GM23338 (cell line): Measurements from ENCODE around the gene BNC2.

Experiments
- CREB1 ChIP-seq: fragments of 250-450 bp; sonication (Bioruptor Pico); IDR thresholded peaks from 2 replicates; pipeline ENCODE4 v1.5.0; 2020; ENCODE audit warnings: low read depth, mild to moderate bottlenecking, moderate library complexity
- EZH2 ChIP-seq: fragments of 200-600 bp; sonication (generic); IDR thresholded peaks from one replicate; pipeline ENCODE4 v1.8.0; 2017; ENCODE audit warnings: antibody characterized with exemption, mild to moderate bottlenecking, low read depth; ENCODE audit not compliant: unreplicated experiment
- EZH2phosphoT487 ChIP-seq: fragments of 200-600 bp; sonication (generic); IDR thresholded peaks from one replicate; pipeline ENCODE4 v1.8.1; 2018; ENCODE audit warnings: antibody characterized with exemption; ENCODE audit not compliant: unreplicated experiment
- JUNB ChIP-seq: IDR thresholded peaks from one replicate; pipeline ENCODE4 v1.6.1; 2016; ENCODE audit warnings: antibody characterized with exemption; ENCODE audit not compliant: unreplicated experiment
- NANOG ChIP-seq: IDR thresholded peaks from 2 replicates; pipeline ENCODE4 v1.6.1; 2016; ENCODE audit warnings: antibody characterized with exemption, borderline replicate concordance
- POLR2AphosphoS5 ChIP-seq: IDR thresholded peaks from 2 replicates; pipeline ENCODE4 v1.6.1; 2016; ENCODE audit warnings: antibody characterized with exemption, low read depth
- STAT1 ChIP-seq: IDR thresholded peaks from one replicate; pipeline ENCODE4 v1.6.1; 2016; ENCODE audit warnings: antibody characterized with exemption; ENCODE audit not compliant: unreplicated experiment
- ZNF114 ChIP-seq: fragments of 250-450 bp; sonication (Bioruptor Pico); IDR thresholded peaks from 2 replicates; pipeline ENCODE4 v1.5.0; 2020; ENCODE audit warnings: mild to moderate bottlenecking, moderate library complexity
- ZNF331 ChIP-seq: fragments of 250-450 bp; sonication (Bioruptor Pico); IDR thresholded peaks from 2 replicates; pipeline ENCODE4 v1.5.0; 2020; ENCODE audit warnings: low read depth, mild to moderate bottlenecking, moderate library complexity
- ZNF462 ChIP-seq: fragments of 250-450 bp; sonication (Bioruptor Pico); IDR thresholded peaks from 2 replicates; pipeline ENCODE4 v1.5.0; 2020; ENCODE audit warnings: mild to moderate bottlenecking, moderate library complexity
- TF ChIP-seq, protein P1 (sequence below), 2 experiments: fragments of 200-600 bp in 1 of 2; sonication (generic) in 1 of 2; conservative IDR thresholded peaks; 2 replicates each; pipeline versions ENCODE4 v1.5.1 to v1.6.1; 2016 to 2017; ENCODE audit warnings: antibody characterized with exemption in 2 of 2, low read depth in 2 of 2, mild to moderate bottlenecking in 2 of 2, moderate library complexity in 1 of 2
- TF ChIP-seq, protein P2 (sequence below): IDR thresholded peaks from one replicate; pipeline ENCODE4 v1.6.1; 2018; ENCODE audit warnings: antibody characterized with exemption; ENCODE audit not compliant: unreplicated experiment
- TF ChIP-seq, protein P3 (sequence below): IDR thresholded peaks from 2 replicates; pipeline ENCODE4 v1.6.1; 2016; ENCODE audit warnings: antibody characterized with exemption

DNA sequence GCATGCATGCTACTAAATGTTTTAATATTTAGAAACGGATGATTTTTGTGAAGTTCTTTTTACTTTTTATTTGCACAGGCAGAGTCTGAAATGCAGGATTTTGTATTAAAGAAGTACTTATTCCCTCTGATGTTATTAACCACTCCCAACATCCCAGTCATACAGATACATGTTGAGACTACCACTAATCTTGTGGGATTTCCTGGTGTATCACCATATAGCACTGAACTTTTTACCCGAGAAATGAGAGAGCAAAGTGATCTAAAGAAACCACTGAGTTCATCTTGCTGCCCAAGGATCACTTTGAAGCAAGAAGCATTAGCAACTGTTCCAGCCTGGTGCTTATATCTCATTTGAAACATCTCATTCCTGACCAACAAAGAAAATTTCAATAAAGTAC is 443.8 kb downstream of the BNC2 start:
- TF ChIP-seq, protein P1, sequence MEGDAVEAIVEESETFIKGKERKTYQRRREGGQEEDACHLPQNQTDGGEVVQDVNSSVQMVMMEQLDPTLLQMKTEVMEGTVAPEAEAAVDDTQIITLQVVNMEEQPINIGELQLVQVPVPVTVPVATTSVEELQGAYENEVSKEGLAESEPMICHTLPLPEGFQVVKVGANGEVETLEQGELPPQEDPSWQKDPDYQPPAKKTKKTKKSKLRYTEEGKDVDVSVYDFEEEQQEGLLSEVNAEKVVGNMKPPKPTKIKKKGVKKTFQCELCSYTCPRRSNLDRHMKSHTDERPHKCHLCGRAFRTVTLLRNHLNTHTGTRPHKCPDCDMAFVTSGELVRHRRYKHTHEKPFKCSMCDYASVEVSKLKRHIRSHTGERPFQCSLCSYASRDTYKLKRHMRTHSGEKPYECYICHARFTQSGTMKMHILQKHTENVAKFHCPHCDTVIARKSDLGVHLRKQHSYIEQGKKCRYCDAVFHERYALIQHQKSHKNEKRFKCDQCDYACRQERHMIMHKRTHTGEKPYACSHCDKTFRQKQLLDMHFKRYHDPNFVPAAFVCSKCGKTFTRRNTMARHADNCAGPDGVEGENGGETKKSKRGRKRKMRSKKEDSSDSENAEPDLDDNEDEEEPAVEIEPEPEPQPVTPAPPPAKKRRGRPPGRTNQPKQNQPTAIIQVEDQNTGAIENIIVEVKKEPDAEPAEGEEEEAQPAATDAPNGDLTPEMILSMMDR (conservative IDR thresholded peaks at IDR 0.05; ENCODE audit: low read depth in 2 of 2), result no peak
- TF ChIP-seq STAT1, result no peak
- TF ChIP-seq POLR2AphosphoS5, result no peak
- TF ChIP-seq, protein P2, sequence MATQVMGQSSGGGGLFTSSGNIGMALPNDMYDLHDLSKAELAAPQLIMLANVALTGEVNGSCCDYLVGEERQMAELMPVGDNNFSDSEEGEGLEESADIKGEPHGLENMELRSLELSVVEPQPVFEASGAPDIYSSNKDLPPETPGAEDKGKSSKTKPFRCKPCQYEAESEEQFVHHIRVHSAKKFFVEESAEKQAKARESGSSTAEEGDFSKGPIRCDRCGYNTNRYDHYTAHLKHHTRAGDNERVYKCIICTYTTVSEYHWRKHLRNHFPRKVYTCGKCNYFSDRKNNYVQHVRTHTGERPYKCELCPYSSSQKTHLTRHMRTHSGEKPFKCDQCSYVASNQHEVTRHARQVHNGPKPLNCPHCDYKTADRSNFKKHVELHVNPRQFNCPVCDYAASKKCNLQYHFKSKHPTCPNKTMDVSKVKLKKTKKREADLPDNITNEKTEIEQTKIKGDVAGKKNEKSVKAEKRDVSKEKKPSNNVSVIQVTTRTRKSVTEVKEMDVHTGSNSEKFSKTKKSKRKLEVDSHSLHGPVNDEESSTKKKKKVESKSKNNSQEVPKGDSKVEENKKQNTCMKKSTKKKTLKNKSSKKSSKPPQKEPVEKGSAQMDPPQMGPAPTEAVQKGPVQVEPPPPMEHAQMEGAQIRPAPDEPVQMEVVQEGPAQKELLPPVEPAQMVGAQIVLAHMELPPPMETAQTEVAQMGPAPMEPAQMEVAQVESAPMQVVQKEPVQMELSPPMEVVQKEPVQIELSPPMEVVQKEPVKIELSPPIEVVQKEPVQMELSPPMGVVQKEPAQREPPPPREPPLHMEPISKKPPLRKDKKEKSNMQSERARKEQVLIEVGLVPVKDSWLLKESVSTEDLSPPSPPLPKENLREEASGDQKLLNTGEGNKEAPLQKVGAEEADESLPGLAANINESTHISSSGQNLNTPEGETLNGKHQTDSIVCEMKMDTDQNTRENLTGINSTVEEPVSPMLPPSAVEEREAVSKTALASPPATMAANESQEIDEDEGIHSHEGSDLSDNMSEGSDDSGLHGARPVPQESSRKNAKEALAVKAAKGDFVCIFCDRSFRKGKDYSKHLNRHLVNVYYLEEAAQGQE, result no peak
- no peak for TF ChIP-seq ZNF331 (CRISPR knock-in tag)
- no peak for TF ChIP-seq EZH2
- no peak for TF ChIP-seq CREB1
- TF ChIP-seq EZH2phosphoT487, result no peak
- TF ChIP-seq, protein P3, sequence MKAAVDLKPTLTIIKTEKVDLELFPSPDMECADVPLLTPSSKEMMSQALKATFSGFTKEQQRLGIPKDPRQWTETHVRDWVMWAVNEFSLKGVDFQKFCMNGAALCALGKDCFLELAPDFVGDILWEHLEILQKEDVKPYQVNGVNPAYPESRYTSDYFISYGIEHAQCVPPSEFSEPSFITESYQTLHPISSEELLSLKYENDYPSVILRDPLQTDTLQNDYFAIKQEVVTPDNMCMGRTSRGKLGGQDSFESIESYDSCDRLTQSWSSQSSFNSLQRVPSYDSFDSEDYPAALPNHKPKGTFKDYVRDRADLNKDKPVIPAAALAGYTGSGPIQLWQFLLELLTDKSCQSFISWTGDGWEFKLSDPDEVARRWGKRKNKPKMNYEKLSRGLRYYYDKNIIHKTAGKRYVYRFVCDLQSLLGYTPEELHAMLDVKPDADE, result no peak
- no peak for TF ChIP-seq JUNB
- no peak for TF ChIP-seq NANOG
- TF ChIP-seq ZNF114, result no peak
- no peak for TF ChIP-seq ZNF462 (CRISPR knock-in tag)
